Nucleus accumbens (tissue), 56 donors: ENCODE measurements around the gene GRIN1.
A peak's percentile ranks its signal among the peaks of the same experiment; 100 is the strongest.

ENCODE experiments used
- DNase-seq, 56 donors: peaks; one replicate each; lab custom pipeline; 2025; lab: John Stamatoyannopoulos, UW

GRIN1 gene

GRCh38 chr9:137202966-137203365 lies 64.0 kb downstream of the GRIN1 start:
- DNase-seq: no peak

DNA sequence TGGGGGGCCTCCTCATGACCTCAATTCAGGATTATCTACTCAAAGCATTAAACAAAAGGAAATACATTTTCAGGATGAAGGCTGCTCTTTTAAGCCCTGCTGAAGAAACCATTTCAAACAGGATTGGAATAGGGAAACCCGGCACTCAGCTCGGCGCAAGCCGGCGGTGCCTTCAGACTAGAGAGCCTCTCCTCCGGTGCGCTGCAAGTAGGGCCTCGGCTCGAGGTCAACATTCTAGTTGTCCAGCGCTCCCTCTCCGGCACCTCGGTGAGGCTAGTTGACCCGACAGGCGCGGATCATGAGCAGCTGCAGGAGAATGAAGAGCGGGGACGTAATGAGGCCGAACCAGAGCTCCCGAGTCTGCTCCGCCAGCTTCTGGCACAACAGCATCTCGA lies 65.8 kb downstream of the GRIN1 start:
- DNase-seq: no peak

- DNase-seq: peak; percentile 23 to 97 (median 86)
Observed at GRCh38 chr9:137205126-137206069, 66.4 kb downstream of the GRIN1 start, which contains the start of the genes NDOR1 and TMEM203. Gene NDOR1 (plus strand): TSS chr9:137205700. CDS start chr9:137205778, 78 bp downstream. Gene TMEM203 (minus strand): TSS chr9:137205648. CDS start chr9:137205414, 234 bp downstream.

DNA sequence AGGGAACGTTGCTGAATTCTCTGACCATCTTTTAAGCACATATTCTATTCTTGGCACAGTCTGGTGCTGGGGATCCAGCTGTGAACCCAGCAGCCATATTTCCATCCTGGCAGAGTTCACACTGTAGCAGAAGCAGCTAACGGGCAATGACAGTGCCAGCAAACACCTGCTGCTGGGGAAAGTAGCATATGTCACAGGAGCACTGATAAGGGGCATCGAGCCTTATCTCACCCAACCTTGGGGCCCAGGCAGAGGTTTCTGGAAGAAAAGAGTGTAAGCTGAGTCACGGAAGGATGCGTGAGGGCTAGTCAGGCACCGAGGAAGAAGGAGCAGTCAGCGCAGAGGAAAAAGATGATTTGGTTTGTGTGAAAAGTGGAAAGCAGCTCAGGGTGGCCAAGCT lies 67.6 kb downstream of the GRIN1 start:
- DNase-seq: no peak

GRCh38 chr9:137211532-137211931 lies 72.6 kb downstream of the GRIN1 start:
- no peak for DNase-seq

DNA sequence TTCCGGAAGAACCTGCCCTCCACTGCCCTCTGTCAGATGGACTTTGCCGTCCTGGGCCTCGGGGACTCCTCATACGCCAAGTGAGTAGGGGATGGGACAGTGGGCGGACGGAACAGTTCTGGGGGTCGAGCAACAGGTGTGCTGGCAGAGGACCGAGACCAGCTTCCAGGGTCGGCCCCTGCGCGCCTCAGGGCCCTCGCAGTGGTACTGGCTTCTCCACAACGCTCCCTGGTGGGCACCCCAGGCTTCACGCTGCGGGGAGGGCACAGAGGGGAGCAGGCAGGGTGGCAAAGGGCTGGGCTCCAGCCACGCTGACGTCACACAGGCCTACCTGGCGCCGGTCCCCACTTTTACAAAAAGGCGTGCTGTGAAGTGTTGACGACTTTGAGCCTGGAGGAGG lies 73.6 kb downstream of the GRIN1 start:
- DNase-seq: no peak

- DNase-seq: peak in 7 of 56 donors; percentile 10 to 52 (median 29)
Observed at GRCh38 chr9:137213160-137214060, 74.5 kb downstream of the GRIN1 start.

GRCh38 chr9:137214620-137215019 lies 75.7 kb downstream of the GRIN1 start:
- DNase-seq: no peak

DNA sequence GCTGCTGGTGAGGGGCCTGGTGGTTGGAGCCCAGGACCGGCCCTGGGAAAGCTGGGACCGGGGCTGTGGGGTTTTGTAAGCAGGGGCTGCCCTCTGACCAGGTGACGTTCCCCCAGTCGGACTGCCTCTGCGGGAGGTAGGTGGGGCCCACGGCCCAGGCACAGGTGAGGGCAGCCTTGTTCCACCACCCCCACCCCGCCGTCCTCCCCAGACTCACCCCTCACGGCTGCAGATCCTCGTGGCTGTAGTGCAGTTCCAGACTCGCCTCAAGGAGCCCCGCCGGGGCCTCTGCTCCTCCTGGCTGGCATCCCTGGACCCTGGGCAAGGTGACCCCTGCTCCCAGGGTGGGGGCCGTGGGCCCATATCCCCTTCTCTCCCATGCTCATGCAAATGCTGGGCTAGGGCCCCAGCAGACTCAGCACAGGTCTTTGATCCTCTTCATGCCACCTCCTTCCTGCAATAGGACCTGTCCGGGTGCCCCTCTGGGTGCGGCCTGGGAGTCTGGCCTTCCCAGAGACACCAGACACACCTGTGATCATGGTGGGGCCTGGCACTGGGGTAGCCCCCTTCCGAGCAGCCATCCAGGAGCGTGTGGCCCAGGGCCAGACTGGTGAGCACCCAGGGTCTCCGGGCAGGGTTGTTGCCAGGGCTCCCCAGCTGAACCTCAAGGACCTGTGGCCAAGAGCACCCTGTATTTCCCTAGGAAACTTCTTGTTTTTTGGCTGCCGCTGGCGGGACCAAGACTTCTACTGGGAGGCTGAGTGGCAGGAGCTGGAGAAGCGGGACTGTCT lies 76.4 kb downstream of the GRIN1 start:
- no peak for DNase-seq

DNA sequence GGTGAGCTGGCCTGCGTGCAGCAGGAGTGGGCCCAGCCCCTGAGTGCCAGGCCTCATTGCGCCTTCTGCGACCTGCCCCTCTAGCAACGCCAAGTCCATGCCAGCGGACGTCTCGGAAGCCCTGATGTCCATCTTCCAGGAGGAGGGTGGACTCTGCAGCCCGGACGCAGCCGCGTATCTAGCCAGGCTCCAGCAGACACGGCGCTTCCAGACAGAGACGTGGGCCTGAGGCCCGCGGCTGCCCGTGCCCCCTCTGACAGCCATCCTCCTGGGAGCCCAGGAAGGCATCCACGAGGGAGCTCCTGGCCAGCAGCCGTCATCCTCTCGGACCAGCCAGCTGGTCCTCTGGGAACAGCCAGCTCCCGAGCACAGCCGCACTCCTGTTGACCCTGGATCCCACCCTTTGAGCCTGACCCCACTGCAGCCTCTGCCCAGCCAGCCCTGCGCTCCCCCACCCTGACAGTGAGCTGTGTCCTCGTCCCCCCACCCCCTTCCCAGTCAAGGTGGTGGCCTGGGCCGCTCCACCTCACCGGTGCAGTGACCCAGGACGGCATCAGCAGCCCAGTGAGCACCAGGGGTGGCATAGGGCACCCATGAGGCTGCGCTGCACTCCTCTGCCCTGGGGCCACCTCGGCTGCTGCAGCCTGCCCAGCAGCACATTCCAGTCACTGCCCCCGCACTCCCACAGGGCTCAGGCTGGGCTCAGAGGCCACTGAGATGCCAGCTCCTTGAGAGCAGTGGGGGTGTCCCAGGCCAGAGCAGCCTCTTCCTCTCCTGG lies 77.4 kb downstream of the GRIN1 start:
- no peak for DNase-seq

DNA sequence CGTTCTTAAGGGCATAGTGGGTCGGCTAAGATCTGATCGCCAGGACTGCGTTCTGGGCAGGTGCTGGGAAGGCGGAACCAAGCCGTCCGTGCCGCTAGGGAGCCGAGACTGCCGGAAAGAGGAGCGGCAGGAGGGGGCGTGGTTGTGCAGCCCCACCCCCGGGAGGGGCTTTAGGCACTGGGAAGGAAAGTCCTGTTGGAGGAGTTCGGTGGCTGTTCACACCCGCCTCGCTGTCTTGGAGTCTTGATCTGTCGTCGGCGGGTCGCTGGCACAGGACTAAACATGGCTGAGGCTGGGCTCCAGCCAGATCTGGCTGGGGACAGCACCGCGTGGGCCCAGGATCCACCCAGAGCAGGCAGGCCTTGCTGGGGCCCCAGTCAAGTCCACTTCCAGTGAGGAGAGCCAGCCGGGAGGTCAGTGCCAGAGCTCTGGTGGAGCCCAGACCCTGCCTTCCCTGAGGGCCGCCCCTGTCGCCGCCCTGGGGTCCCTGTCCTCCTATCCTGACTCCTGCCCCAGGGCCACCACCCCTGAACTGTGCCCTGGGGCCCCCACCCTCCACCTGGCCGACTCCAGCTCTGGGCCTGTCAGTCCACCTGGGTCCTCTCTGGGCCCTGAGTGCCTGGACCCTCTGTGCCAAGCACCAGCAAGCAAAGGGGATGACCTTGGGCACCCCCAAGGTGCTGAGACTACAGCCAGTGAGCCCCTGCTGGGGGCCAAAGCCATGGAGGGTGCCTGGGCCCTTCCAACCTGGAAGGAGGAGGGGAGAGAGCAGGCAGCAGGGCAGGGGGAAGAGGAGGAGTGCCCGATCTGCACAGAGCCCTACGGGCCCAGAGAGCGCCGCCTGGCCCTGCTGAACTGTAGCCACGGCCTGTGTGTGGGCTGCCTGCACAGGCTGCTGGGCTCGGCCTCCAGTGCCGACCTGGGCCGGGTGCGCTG lies 78.6 kb downstream of the GRIN1 start:
- no peak for DNase-seq

DNA sequence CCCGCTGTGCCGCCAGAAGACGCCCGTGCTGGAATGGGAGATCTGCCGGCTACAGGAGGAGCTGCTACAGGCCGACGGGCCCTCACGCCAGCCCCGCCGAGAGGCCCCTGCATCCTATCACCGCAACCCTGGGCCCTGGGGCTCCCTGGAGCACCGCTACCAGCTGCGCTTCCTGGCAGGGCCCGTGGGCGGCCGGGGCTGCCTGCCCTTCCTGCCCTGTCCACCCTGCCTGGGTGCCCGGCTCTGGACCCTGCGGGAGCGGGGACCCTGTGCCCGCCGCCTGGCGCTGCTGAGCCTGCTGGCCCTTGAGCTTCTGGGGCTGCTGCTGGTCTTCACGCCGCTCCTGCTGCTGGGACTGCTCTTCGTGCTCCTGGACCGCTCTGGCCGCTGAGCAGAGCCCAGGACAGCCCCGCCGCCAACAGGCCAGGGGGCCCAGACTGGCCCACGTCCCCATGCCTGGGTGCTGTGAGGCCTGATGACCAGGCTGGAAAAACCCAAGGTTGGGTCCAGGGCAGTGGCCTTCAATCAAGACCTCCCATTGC lies 79.3 kb downstream of the GRIN1 start:
- DNase-seq: no peak
